Lower lobe of right lung (tissue), 2 donors: ENCODE results near the gene IGIP. TPM values are rescaled to one million over a fixed set of nuclear protein-coding genes. Genes with fewer than 3 reads are reported as not detected.

Experiments
- ATAC-seq, 2 donors: fragments of 200-7000 bp; cut with Tn5 transposase; one replicate each; pipeline ENCODE4 v1.9.1; 2020 to 2022; ENCODE audit warnings: mild to moderate bottlenecking in 2 of 2, moderate library complexity in 2 of 2
- DNase-seq: peaks from one replicate; pipeline ENCODE4 v3.0.0-alpha.2; 2020
- H3K27ac ChIP-seq: fragments of 200-600 bp; one replicate; pipeline ENCODE4 v1.8.0; 2022
- H3K27me3 ChIP-seq: fragments of 200-600 bp; one replicate; pipeline ENCODE4 v1.8.0; 2022; ENCODE audit warnings: low read depth
- H3K36me3 ChIP-seq: fragments of 200-600 bp; one replicate; pipeline ENCODE4 v1.8.0; 2022; ENCODE audit warnings: mild to moderate bottlenecking
- H3K4me1 ChIP-seq: fragments of 200-600 bp; one replicate; pipeline ENCODE4 v1.8.0; 2022
- H3K4me3 ChIP-seq: fragments of 200-600 bp; one replicate; pipeline ENCODE4 v1.8.0; 2022; ENCODE audit warnings: mild to moderate bottlenecking
- H3K9me3 ChIP-seq: fragments of 200-600 bp; one replicate; pipeline ENCODE4 v1.8.0; 2022
- CTCF ChIP-seq: fragments of 200-600 bp; IDR thresholded peaks from one replicate; pipeline ENCODE4 v1.8.0; 2022; ENCODE audit warnings: antibody characterized with exemption, mild to moderate bottlenecking
- intact Hi-C: fragments of 100-400 bp; cut with DNase I; formaldehyde crosslinking; loops from one replicate; pipeline ENCODE4 v1.11.0; 2022
- total RNA-seq: library from RNA; stranded (reverse); fragmentation: NEBNext Ultra II Directional; extraction: Animal tissue kit (Norgen Biotek cat#: 25700); gene quantifications from one replicate; pipeline ENCODE4 v1.2.1, GENCODE V29; 2021
- donor health status: DM: no; HTN: yes; CAD: no; lungs with severe emphysema.

The IGIP gene
- total RNA-seq, 1 donor from 2014 or later = 17.7 TPM

- peaks cover 33% of the 10 kb centered on the region for H3K4me1 ChIP-seq
- no peaks in the 10 kb centered on the region for H3K27me3 ChIP-seq
- DNase-seq = no peak
- H3K4me3 ChIP-seq = no peak overlapping the region
- H3K27ac ChIP-seq = no peak overlapping the region
- no peaks in the 10 kb centered on the region for H3K36me3 ChIP-seq
- TF ChIP-seq CTCF = no peak
- H3K9me3 ChIP-seq = no peaks in the 10 kb centered on the region
- intact Hi-C loops = no loop called here
- no peak for ATAC-seq
These were observed 21.7 kb downstream of the IGIP start for GRCh38 chr5:140147460-140147859.

- H3K4me1 ChIP-seq = peaks cover 43% of the 10 kb centered on the region
- H3K36me3 ChIP-seq = no peaks in the 10 kb centered on the region
- no peak overlapping the region for H3K4me3 ChIP-seq
- DNase-seq (no peak), ATAC-seq (no peak)
- TF ChIP-seq CTCF = no peak
- intact Hi-C loops = no loop called here
- no peak overlapping the region for H3K27ac ChIP-seq
- no peaks in the 10 kb centered on the region for H3K27me3 ChIP-seq
- no peaks in the 10 kb centered on the region for H3K9me3 ChIP-seq
These were observed 22.8 kb downstream of the IGIP start for GRCh38 chr5:140148508-140148907.

- ATAC-seq (no peak), DNase-seq (no peak)
- Histone ChIP-seq H3K9me3 (no peaks in the 10 kb centered on the region), H3K4me3 (no peak overlapping the region), H3K27me3 (no peaks in the 10 kb centered on the region), H3K27ac (no peak overlapping the region), H3K4me1 (peaks cover 42% of the 10 kb centered on the region), H3K36me3 (no peaks in the 10 kb centered on the region)
- TF ChIP-seq CTCF = no peak
- intact Hi-C loops = no loop called here
These were observed 24.5 kb downstream of the IGIP start for GRCh38 chr5:140150201-140150600.

- no peak for DNase-seq
- no peaks in the 10 kb centered on the region for H3K9me3 ChIP-seq
- H3K27me3 ChIP-seq = no peaks in the 10 kb centered on the region
- H3K36me3 ChIP-seq = no peaks in the 10 kb centered on the region
- peaks cover 37% of the 10 kb centered on the region for H3K4me1 ChIP-seq
- TF ChIP-seq CTCF = no peak
- H3K4me3 ChIP-seq = no peak overlapping the region
- no peak overlapping the region for H3K27ac ChIP-seq
- intact Hi-C loops = no loop called here
- ATAC-seq = peak; percentile 58 to 70
These were observed 25.6 kb downstream of the IGIP start for GRCh38 chr5:140151144-140152021.

- DNase-seq = no peak
- Histone ChIP-seq H3K9me3 (no peaks in the 10 kb centered on the region), H3K4me1 (peaks cover 42% of the 10 kb centered on the region), H3K36me3 (no peaks in the 10 kb centered on the region), H3K27ac (peak overlapping the region; percentile 31), H3K4me3 (no peak overlapping the region), H3K27me3 (no peaks in the 10 kb centered on the region)
- no peak for TF ChIP-seq CTCF
- intact Hi-C loops = no loop called here
- ATAC-seq = peak; percentile 18 to 32
These were observed 26.6 kb downstream of the IGIP start for GRCh38 chr5:140152022-140152999.
